AG09309 (cell line): ENCODE measurements around the gene LMAN2.

Source experiments
- DNase-seq: peaks from one replicate; pipeline ENCODE4 v3.0.0-alpha.2; 2010; ENCODE audit warnings: low read depth
- H3K4me3 ChIP-seq: 2 replicates; pipeline ENCODE4 v1.5.1; 2011; ENCODE audit warnings: mild to moderate bottlenecking, low read depth, low read length, moderate library complexity; ENCODE audit not compliant: control insufficient read depth
- TF ChIP-seq, protein P1 (sequence below): IDR thresholded peaks from 2 replicates; pipeline ENCODE4 v1.5.1; 2011; ENCODE audit warnings: mild to moderate bottlenecking, low read depth, low read length, inconsistent platforms; ENCODE audit not compliant: insufficient read depth, control insufficient read depth; ENCODE audit errors: missing control alignments

LMAN2 gene

DNA sequence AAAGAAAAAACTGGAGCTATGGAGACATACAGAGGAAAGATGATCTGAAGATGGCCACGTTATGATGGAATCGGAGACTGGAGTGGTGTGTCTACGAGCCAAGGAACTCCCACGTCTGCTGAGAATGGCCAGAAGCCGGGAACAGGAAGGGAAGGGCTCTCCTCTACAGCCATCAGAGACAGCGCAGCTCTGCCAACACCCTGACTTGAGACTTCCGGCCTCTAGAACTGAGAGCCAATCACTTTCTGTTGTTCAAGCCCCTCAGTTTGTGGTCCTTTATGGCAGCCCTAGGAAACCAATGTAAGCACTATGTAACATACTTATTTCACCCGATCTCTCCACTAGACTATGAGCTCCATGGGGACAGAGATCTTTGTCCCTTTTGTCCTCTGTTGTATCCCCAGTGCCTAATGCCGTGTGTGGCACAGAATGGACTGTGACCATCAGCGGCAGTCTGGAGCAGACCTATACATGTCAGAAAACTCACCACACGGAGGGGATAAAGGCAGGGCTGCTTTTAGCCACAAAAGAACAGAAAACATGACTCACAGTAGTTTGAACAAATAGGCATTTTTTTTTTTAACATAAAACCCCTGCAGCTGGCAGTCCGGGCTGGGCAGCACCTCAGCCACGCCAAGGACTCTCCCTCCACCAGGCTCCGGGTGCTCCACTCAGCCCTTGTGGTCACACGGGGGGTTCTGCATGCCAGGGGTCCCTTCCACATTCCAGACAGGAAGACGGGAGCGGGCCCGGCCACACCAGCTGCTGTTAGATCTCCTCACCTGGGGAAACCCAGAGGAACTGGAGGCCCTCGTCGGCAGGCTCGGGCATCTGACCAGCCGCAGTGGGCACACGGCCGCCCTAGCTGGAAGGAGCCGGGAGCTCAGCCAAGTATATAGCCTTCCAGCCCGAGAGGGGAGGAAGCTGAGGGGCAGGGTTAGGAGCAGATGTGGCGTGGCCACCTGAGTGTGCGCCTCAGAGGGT lies 23.6 kb downstream of the LMAN2 start:
- TF ChIP-seq, protein P1, sequence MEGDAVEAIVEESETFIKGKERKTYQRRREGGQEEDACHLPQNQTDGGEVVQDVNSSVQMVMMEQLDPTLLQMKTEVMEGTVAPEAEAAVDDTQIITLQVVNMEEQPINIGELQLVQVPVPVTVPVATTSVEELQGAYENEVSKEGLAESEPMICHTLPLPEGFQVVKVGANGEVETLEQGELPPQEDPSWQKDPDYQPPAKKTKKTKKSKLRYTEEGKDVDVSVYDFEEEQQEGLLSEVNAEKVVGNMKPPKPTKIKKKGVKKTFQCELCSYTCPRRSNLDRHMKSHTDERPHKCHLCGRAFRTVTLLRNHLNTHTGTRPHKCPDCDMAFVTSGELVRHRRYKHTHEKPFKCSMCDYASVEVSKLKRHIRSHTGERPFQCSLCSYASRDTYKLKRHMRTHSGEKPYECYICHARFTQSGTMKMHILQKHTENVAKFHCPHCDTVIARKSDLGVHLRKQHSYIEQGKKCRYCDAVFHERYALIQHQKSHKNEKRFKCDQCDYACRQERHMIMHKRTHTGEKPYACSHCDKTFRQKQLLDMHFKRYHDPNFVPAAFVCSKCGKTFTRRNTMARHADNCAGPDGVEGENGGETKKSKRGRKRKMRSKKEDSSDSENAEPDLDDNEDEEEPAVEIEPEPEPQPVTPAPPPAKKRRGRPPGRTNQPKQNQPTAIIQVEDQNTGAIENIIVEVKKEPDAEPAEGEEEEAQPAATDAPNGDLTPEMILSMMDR = no peak
- H3K4me3 ChIP-seq = no peak overlapping the region; the same call in 1 of the 2 replicates
- no peak for DNase-seq

DNA sequence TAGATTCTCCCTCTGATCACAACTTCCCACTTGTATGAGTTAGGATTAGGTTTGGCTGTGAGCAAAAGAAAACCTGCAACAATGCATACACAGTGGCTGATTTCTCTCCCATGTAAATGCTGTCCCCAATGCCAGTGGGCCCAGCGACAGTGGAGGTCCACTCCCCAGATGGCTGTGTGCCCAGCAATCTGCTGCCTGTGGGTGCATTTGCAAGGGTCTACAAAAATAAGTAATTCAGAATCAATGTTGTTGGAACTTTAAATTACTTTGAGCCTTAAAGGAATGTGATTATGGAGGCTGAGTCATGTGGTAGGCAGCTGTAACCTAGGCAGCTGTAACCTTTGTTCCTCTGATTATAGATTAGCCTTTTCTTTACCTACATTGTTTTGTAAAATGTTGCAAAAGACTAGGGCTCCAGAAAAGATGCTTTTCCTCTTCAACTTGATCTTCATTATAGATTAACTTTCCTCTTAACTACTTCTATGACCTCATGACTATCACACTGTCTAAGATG lies 25.5 kb downstream of the LMAN2 start:
- H3K4me3 ChIP-seq = no peak overlapping the region
- TF ChIP-seq, protein P1 = no peak
- no peak for DNase-seq

DNA sequence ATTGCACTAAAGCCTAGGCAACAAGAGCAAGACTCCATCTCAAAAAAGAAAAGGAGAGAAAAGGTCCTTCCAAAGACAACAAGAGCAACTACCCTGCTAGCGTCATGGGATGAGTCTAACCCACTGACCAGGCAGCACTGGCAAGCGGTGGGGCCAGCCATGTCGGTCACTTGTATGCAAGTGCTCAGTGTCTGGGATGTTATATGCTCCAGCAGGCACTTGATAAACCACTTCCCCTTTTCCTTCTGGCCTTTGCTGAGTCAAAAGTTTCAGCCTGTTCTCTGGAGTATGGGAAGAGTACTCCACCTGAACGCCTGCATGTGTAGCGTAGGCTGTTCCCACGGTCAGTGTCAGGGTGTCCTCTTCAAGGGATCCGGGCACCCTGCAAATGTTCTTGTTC lies 30.6 kb downstream of the LMAN2 start:
- TF ChIP-seq, protein P1 = no peak
- no peak overlapping the region for H3K4me3 ChIP-seq
- no peak for DNase-seq

DNA sequence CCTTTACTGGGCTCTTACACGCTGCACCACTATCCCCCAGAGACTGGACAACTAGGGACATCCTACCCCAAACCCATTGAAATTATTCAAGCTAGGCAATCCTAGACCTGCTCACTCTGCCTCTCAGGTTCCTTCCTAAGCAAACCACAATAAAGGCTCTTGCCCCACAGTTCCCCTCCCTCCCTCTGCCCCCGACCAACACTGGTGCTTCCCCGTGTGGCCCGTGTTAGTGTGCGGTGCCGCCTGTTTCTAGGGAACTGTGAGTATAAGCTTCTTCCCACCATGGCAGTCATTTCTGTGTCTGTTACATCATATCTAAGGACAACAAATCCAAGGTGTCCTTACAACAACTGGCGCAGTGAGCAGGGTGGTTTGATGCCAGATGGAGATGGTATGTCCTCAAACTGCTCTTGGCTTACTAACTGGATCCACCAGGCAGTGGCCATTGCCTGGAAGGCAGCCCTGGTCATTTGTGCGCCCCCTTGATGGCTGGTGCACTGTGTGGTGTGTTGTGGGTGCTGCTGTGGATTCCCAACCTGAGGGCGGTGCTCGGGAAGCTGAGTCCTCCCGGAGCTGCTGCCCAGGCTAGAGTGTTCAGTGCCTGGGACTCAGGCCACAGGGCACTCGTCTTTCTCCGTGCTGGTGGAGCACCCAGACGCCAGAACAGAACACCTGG lies 31.4 kb downstream of the LMAN2 start:
- TF ChIP-seq, protein P1 = no peak
- H3K4me3 ChIP-seq = no peak overlapping the region
- no peak for DNase-seq

DNA sequence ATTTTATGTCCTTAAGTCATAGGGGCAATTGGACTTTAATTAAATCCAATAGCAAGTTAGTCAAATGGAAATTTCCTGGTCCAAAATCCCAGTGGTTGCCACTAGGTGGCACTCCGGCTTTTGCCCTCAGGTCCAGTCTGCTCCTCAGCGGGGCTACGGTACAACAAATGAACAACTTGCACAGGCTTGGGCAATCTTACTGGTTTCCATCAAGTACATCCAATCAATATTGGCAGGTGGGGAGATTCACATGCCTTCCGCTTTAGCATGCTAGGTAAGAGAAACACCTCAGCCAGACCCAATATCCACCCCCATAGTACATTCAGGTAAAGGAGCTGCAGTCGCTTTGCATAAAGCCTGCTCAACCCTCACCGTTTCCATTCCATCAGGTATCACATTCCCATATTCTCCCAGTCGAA lies 33.5 kb downstream of the LMAN2 start:
- TF ChIP-seq, protein P1 = peak; percentile 86

DNA sequence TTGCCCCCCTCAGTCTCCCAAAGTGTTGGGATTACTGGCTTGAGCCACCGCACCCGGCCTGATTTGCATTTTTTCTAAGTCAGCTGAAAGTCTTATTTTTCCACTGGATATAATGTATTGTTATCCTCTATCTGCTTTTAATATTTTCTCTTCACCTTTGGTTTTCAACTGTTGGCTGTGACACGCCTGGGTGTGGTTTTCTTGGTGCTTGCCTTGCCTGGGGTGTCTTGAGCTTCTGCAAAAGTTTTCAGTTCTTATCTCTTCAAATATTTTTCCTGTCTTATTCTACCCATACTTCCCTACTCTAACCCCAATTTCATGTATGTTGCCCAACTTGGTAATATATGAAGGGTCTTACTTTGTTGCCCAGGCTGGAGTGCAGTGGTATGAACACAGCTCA lies 35.5 kb downstream of the LMAN2 start:
- no peak for DNase-seq
- TF ChIP-seq, protein P1 = no peak
- no peak overlapping the region for H3K4me3 ChIP-seq

More for the DNA sequence above, 33.5 kb downstream of the LMAN2 start:
- no peak overlapping the region for H3K4me3 ChIP-seq
- DNase-seq = no peak
